GM18507 (cell line): ENCODE results near the gene PLEKHA7.

ENCODE experiments used
- DNase-seq: peaks from one replicate; pipeline ENCODE4 v3.0.0; 2011; ENCODE audit warnings: low read depth; ENCODE audit not compliant: insufficient read length; ENCODE audit errors: extremely low spot score
- FAIRE-seq: peaks from 2 replicates; lab custom pipeline; 2011; peaks lifted over from hg19 to GRCh38; lab: Jason Lieb, UNC

Gene PLEKHA7

DNA sequence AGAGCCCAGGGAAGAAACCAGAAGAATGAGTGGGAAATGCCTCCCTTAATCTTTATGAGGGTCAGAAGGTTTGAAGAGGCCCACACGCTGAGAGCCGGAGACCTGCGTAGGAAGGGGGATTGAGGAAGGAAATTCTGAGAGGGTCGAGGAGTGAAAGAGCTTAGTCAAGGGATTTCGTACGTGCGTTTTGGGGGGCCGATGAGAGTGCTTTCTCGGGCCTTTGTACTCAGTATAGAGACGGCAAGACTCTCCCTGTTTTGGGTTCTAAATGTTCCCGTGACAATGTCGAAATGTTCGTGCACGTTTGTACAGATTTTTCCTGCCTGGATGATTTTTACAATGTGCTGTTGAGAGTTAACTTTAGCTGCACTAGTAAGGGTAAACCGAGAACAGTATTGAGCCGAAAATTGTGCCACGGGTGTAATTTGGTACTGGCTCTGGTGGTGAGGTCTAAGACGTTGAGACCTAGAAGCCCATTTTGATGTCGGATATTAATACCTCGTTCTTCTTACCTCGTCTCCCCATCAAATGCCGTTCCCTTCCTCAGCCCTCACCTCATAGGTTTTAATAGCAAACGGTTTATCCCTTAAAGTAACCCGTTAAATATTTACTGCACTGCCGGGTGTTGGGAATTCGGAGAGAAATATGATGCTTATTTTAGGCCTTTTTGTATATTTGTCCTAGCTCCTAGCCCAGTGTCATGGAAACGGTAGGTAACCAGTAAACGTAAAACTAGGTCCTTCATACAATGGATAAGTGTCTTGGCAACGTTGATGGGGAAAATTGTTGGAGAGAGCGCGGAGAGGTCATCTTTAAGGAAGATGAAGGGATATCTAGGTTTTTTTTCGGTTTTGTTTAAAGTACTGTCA is 275.0 kb downstream of the PLEKHA7 start:
- DNase-seq (no peak), FAIRE-seq (peak; percentile 15)

DNA sequence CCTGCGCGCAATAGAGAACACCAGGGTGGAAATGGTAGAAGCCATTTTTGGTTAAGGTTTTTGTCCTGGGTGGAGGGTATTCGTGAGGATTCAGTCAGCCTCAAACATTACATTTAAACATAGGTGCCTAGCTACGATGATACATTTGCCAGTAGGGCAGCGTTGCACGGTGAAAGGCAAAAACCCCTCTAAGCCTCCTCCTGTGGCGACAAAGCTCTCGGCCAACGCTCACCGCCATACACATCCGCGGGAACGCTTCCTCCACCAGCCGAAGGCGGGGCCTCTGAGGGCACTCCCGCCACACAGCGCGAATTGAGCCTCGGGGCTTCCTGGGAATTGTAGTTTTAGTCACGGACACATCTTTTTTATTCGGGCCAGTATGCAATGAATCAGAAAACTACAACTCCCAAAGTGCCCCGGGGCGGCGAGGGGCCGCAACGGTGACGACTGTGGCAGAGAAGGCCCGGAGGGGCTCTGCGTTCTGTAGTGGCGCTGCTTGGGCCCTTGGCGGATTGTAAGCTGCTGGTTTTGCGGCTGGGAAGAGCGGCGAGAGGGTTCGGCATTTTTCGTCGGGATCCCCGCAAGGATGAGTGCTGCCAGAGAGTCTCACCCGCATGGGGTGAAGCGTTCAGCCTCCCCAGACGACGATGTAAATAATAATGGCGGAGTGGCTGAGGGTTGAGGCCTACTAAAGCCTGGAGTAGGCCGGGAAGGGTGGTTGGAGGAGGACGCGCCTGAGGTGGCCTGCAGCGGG is 275.8 kb downstream of the PLEKHA7 start, which contains the start of gene C11orf58:
Gene C11orf58 (plus strand): TSS at position 455 of the 754 bp plus-strand sequence. CDS start 132 bp downstream, at position 587.
- DNase-seq (peak; percentile 72), FAIRE-seq (peak; percentile 90)

DNA sequence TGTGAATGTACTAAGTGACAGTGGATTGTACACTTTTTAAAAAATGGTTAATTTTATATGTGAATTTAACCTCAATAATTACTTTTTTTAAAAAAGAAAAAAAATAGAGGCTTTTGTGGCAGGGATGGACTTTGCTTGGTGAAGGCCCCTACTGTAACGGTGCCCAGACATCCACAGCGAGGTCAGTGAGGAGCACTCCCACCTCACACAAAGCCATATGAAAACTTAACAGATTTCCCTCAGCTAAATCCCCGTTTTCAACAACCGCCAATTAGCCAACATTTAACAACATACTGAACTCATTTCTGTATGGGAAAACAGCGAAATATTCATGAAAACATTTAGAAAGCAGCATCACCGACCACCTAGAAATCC is 276.4 kb downstream of the PLEKHA7 start:
- DNase-seq (no peak), FAIRE-seq (no peak)
